Progenitor cell of endocrine pancreas (in vitro differentiated cells): ENCODE measurements around the gene LAIR2. TPM values are rescaled to one million over a fixed set of nuclear protein-coding genes. Genes with fewer than 3 reads are reported as not detected.

Experiments
- DNase-seq: peaks from one replicate; pipeline ENCODE4 v3.0.0; 2021; ENCODE audit warnings: low spot score; ENCODE audit not compliant: unreplicated experiment
- H3K27ac Mint-ChIP-seq: 2 replicates; pipeline ENCODE4 v1.8.0; 2021; ENCODE audit warnings: mild to moderate bottlenecking, moderate library complexity, mixed read lengths
- H3K27me3 Mint-ChIP-seq: 2 replicates; pipeline ENCODE4 v1.8.0; 2021; ENCODE audit warnings: mixed read lengths
- H3K36me3 Mint-ChIP-seq: 2 replicates; pipeline ENCODE4 v1.8.0; 2022; ENCODE audit warnings: mixed read lengths; ENCODE audit not compliant: insufficient read depth
- H3K4me1 Mint-ChIP-seq: 2 replicates; pipeline ENCODE4 v1.8.0; 2021; ENCODE audit warnings: low read depth, mixed read lengths
- H3K4me3 Mint-ChIP-seq: 2 replicates; pipeline ENCODE4 v1.8.0; 2021; ENCODE audit warnings: low read depth, mild to moderate bottlenecking, moderate library complexity, mixed read lengths
- H3K9me3 Mint-ChIP-seq: 2 replicates; pipeline ENCODE4 v1.8.0; 2021; ENCODE audit warnings: low read depth, mixed read lengths
- total RNA-seq: library from RNA; stranded (reverse); gene quantifications from 2 replicates; pipeline ENCODE4 v1.2.1, GENCODE V29; 2021
- TF ChIP-seq, protein P1 (sequence below): fragments of 200-600 bp; sonication (generic); IDR thresholded peaks from one replicate; pipeline ENCODE4 v1.5.0; 2021; ENCODE audit warnings: antibody characterized with exemption, mild to moderate bottlenecking; ENCODE audit not compliant: unreplicated experiment

LAIR2 gene
- total RNA-seq, 1 donor from 2014 or later: not detected

DNA sequence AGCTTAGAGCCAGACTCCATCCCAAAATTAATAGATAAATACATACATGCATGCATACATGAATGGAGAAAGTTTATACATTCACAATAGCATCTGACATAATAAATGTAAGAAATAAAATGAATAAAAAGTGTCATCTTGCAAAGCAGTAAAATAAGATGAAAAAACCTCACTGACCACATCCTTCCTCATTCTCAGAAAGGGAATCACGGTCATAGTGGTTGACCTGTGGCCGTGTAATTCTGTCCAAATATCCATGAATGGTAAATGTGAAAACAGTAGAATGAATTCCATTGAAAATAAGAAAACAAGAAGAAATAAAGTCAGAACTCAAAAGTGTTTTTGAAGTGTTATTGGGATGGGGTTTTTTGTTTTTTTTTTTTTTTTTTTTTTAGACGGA lies 19.7 kb upstream of the LAIR2 start:
- TF ChIP-seq, protein P1, sequence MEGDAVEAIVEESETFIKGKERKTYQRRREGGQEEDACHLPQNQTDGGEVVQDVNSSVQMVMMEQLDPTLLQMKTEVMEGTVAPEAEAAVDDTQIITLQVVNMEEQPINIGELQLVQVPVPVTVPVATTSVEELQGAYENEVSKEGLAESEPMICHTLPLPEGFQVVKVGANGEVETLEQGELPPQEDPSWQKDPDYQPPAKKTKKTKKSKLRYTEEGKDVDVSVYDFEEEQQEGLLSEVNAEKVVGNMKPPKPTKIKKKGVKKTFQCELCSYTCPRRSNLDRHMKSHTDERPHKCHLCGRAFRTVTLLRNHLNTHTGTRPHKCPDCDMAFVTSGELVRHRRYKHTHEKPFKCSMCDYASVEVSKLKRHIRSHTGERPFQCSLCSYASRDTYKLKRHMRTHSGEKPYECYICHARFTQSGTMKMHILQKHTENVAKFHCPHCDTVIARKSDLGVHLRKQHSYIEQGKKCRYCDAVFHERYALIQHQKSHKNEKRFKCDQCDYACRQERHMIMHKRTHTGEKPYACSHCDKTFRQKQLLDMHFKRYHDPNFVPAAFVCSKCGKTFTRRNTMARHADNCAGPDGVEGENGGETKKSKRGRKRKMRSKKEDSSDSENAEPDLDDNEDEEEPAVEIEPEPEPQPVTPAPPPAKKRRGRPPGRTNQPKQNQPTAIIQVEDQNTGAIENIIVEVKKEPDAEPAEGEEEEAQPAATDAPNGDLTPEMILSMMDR: no peak
- Mint-ChIP-seq H3K27ac (no peak overlapping the region), H3K9me3 (no peaks in the 10 kb centered on the region), H3K4me3 (no peak overlapping the region), H3K4me1 (no peaks in the 10 kb centered on the region), H3K27me3 (peaks cover 27% of the 10 kb centered on the region), H3K36me3 (no peaks in the 10 kb centered on the region)
- no peak for DNase-seq

DNA sequence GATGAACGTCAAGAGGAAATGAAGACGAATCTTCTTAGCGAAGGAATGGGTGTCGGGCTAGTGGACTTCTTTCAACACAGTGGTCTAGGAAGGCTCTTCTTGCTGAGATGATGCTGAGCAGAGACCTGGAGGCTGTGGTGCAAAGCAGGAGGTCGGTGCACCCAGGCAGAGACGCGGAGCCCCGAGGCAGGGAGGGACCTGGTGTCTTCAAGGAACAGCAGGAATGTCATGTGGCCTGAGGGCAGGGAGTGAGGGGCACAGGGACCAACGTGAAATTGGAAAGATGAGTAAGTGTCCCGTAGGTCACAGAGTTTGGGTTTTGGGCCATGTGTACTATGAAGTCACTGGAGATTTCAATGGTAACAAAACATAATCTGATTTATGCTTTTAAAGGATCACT lies 18.2 kb upstream of the LAIR2 start:
- DNase-seq: no peak
- Mint-ChIP-seq H3K27ac (no peak overlapping the region), H3K36me3 (no peaks in the 10 kb centered on the region), H3K9me3 (no peaks in the 10 kb centered on the region), H3K4me1 (no peaks in the 10 kb centered on the region), H3K4me3 (no peak overlapping the region), H3K27me3 (peaks cover 22% of the 10 kb centered on the region)
- TF ChIP-seq, protein P1: no peak

DNA sequence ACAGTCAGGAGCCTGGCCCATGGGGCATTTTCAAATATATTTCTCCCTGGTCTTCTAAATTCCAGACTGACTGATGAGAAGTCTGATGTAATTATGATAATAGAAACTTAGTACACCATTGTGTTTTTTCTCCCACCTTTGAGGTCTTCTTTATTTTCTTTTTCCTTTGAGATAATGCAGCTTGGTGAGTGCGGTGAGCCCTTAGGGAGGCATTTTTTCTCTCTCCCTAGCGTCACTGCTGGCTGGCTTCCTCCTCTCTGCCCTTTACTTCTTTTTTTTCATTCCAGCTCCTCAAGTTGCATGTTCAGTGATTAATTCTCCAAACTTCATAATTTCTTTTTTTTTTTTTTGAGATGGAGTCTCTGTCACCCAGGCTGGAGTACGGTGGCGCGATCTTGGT lies 16.8 kb upstream of the LAIR2 start:
- no peak for DNase-seq
- Mint-ChIP-seq H3K4me1 (no peaks in the 10 kb centered on the region), H3K36me3 (no peaks in the 10 kb centered on the region), H3K27me3 (peaks cover 17% of the 10 kb centered on the region), H3K27ac (no peak overlapping the region), H3K4me3 (no peak overlapping the region), H3K9me3 (no peaks in the 10 kb centered on the region)
- TF ChIP-seq, protein P1: no peak

DNA sequence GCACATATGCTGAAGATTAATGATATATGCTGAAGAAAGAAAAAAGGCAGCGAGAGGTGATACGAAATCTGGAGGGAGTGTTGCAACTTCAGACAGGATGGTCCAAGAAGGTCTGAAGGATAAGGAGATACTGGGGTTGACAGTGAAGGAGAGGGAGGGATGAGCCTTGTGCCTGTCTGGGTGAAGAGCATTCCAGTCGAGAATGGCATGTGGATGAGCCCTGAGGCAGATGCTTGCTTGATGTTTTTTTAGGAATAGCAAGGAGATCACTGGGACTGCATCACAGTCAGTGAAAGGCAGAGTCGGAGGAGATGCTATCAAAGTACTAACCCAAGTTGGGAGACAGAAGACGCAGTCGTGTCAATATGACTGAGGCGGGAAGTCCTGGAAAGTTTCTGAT lies 13.3 kb upstream of the LAIR2 start:
- DNase-seq: no peak
- Mint-ChIP-seq H3K9me3 (peaks cover 8% of the 10 kb centered on the region), H3K36me3 (no peaks in the 10 kb centered on the region), H3K27ac (no peak overlapping the region), H3K4me3 (no peak overlapping the region), H3K4me1 (no peaks in the 10 kb centered on the region), H3K27me3 (peaks cover 8% of the 10 kb centered on the region)
- TF ChIP-seq, protein P1: no peak

DNA sequence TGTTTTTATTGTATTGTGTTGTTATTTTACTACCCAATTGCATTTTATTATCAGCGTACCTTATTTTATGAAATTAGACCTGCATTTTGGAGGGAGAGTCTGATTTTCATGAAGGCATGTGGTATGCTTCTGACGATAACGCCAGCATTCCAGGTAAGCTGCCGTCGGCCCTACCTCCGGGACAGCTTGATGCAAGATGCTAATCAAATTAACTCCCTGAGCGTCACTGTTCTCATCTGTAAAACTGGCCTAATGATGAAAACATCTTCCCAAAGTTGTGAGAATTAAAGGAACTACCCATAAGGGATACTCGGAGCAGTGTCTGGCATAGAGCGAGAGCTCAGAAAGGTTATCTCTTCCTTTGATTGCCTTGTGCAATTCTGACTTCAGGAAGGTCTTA lies 12.9 kb upstream of the LAIR2 start:
- no peak overlapping the region for H3K27ac Mint-ChIP-seq
- H3K9me3 Mint-ChIP-seq: peaks cover 9% of the 10 kb centered on the region
- H3K4me3 Mint-ChIP-seq: no peak overlapping the region
- H3K27me3 Mint-ChIP-seq: peaks cover 5% of the 10 kb centered on the region
- no peak for DNase-seq
- no peaks in the 10 kb centered on the region for H3K36me3 Mint-ChIP-seq
- TF ChIP-seq, protein P1: no peak
- H3K4me1 Mint-ChIP-seq: no peaks in the 10 kb centered on the region
